Thymus (tissue), 11 donors: ENCODE data around the gene MRAS. TPM values are rescaled to one million over a fixed set of nuclear protein-coding genes. Genes with fewer than 3 reads are reported as not detected.

Experiments
- DNase-seq, 9 donors: peaks; one replicate each; pipeline ENCODE4 v3.0.0-alpha.2; 2013; ENCODE audit warnings: low spot score in 9 of 9, low read depth in 6 of 9, missing footprints in 1 of 9
- H3K27ac ChIP-seq, 2 donors: one replicate each; pipeline ENCODE4 v1.5.1; 2013; ENCODE audit warnings: control low read depth in 1 of 2, low read depth in 1 of 2, low read length in 1 of 2, mild to moderate bottlenecking in 1 of 2, moderate library complexity in 1 of 2
- H3K27me3 ChIP-seq, 2 donors: one replicate each; pipeline ENCODE4 v1.5.1; 2013; ENCODE audit warnings: low read length in 1 of 2; ENCODE audit not compliant: control insufficient read depth in 2 of 2, insufficient read depth in 1 of 2
- H3K36me3 ChIP-seq, 2 donors: one replicate each; pipeline ENCODE4 v1.5.1; 2013; ENCODE audit warnings: low read length in 1 of 2, mild to moderate bottlenecking in 1 of 2, moderate library complexity in 1 of 2; ENCODE audit not compliant: control insufficient read depth in 2 of 2, insufficient read depth in 2 of 2
- H3K4me1 ChIP-seq, 2 donors: one replicate each; pipeline ENCODE4 v1.5.1; 2013; ENCODE audit warnings: low read length in 2 of 2; ENCODE audit not compliant: control insufficient read depth in 2 of 2, insufficient read depth in 2 of 2
- H3K4me3 ChIP-seq, 2 donors: one replicate each; pipeline ENCODE4 v1.5.1; 2013; ENCODE audit warnings: low read length in 2 of 2, control low read depth in 1 of 2, mild to moderate bottlenecking in 1 of 2
- H3K9me3 ChIP-seq, 2 donors: one replicate each; pipeline ENCODE4 v1.5.1; 2013; ENCODE audit warnings: low read length in 1 of 2, mild to moderate bottlenecking in 1 of 2; ENCODE audit not compliant: control insufficient read depth in 2 of 2, insufficient read depth in 1 of 2
- WGBS: extraction: QIAGEN DNeasy Blood & Tissue Kit; methylation state at CpG from one replicate; pipeline ENCODE4 v1.1.7; 2013; 5-methylcytosine and 5-hydroxymethylcytosine counted together
- polyA plus RNA-seq: library from polyadenylated mRNA; stranded (reverse); fragments of 200-250 nt; gene quantifications from one replicate; pipeline ENCODE4 v1.2.3, GENCODE V29; 2013
- total RNA-seq: library from RNA; stranded (reverse); fragments of 120-200 nt; gene quantifications from one replicate; pipeline ENCODE4 v1.2.4, GENCODE V29; 2013
- donor health status: healthy.

MRAS gene
- total and polyA plus RNA-seq, 2 donors = 4.7 to 11.7 TPM

DNA sequence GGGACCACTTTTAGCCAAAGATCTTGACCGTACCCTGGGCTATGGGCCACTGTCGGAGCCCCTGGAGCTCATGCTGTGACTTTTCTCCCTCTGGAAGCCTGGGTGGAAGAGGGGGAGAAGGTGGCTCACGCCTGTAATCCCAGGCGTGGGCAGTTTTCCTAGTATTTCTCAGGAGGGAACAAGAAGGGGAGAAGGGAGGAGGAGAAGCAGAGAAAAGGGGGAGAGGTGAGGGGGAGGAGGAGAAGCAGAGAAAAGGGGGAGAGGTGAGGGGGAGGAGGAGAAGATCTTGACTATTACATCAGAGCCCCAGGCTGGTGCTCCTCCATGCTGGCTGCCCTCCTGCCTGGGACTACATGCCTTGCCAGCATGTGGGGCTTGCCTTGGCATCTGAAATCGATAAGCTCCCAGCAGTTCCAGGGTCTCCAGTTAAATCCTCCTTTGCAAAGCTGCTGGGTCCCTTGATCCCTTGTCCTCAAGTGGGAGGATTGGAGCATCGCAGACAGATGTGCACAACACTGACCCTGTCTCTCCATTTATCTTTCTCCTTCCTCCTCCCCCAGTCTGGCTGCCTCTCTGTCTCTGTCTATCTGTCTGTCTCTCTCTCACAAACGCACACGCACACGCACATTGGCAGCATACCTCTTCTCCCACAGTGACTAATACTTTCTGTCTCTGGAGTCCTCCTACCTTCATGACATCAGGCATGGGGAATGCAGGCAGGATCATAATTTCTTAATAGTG is 41.6 kb downstream of the MRAS start:
- Histone ChIP-seq H3K4me3 (no peak overlapping the region), H3K36me3 (no peaks in the 10 kb centered on the region), H3K27me3 (no peaks in the 10 kb centered on the region), H3K9me3 (no peaks in the 10 kb centered on the region), H3K27ac (no peak overlapping the region), H3K4me1 (no peaks in the 10 kb centered on the region)
- DNase-seq = no peak
- 94% methylated on average over 9 of the region's 9 CpGs for WGBS

- WGBS = 91% methylated on average over 2 of the region's 2 CpGs
- Histone ChIP-seq H3K9me3 (no peaks in the 10 kb centered on the region), H3K27me3 (no peaks in the 10 kb centered on the region), H3K27ac (no peak overlapping the region), H3K4me1 (no peaks in the 10 kb centered on the region), H3K36me3 (no peaks in the 10 kb centered on the region), H3K4me3 (no peak overlapping the region)
- DNase-seq = no peak
Observed at GRCh38 chr3:138390582-138390932, 42.2 kb downstream of the MRAS start.

GRCh38 chr3:138394156-138394555 is 45.8 kb downstream of the MRAS start:
- H3K9me3 ChIP-seq = no peaks in the 10 kb centered on the region
- H3K27ac ChIP-seq = no peak overlapping the region
- no peak overlapping the region for H3K4me3 ChIP-seq

GRCh38 chr3:138394686-138395085 is 46.3 kb downstream of the MRAS start:
- H3K27ac ChIP-seq = no peak overlapping the region
- no peaks in the 10 kb centered on the region for H3K27me3 ChIP-seq
- H3K4me1 ChIP-seq = no peaks in the 10 kb centered on the region
- WGBS = 98% methylated on average over 5 of the region's 5 CpGs
- H3K9me3 ChIP-seq = no peaks in the 10 kb centered on the region
- no peak for DNase-seq
- H3K36me3 ChIP-seq = no peaks in the 10 kb centered on the region
- no peak overlapping the region for H3K4me3 ChIP-seq

More at GRCh38 chr3:138394156-138394555, 45.8 kb downstream of the MRAS start:
- Histone ChIP-seq H3K27me3 (no peaks in the 10 kb centered on the region), H3K4me1 (no peaks in the 10 kb centered on the region), H3K36me3 (no peaks in the 10 kb centered on the region)
- 95% methylated on average over 4 of the region's 4 CpGs for WGBS
- no peak for DNase-seq

GRCh38 chr3:138395865-138396751 is 47.7 kb downstream of the MRAS start:
- H3K27ac ChIP-seq = no peak overlapping the region
- no peak overlapping the region for H3K4me3 ChIP-seq
- no peaks in the 10 kb centered on the region for H3K4me1 ChIP-seq
- no peaks in the 10 kb centered on the region for H3K27me3 ChIP-seq
- H3K36me3 ChIP-seq = no peaks in the 10 kb centered on the region
- DNase-seq = no peak
- WGBS = 92% methylated on average over 12 of the region's 12 CpGs
- H3K9me3 ChIP-seq = no peaks in the 10 kb centered on the region

DNA sequence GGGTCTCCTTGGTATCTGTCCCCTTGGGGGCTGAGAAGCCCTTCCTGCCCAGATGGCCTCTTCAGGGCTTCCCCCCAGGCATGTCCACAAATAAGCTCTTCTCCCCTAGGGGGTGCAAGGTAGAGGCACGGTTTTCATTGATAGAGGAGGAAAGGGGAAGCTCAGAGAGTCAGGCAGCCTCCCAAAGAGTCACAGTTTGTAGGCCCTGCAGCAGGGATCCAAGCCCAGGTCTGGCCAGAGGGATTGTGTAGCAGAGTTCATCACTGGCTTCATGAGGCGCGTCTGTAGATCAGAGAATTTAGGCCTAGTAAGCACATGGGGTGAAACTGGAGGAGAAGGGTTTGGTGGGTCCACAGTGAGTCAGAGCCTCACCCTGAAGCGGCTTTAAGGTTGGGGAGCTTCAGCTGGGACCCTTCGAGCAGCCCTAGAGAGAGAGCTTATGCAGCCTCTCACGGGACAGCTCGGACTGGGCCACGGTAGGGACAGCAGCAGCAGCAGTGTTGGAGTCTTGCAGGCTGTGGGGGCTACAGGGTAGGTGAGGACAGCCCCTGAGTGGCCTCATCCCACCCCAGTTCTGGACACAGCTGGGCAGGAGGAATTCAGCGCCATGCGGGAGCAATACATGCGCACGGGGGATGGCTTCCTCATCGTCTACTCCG is 48.5 kb downstream of the MRAS start:
- no peak overlapping the region for H3K4me3 ChIP-seq
- no peaks in the 10 kb centered on the region for H3K27me3 ChIP-seq
- no peaks in the 10 kb centered on the region for H3K9me3 ChIP-seq
- H3K4me1 ChIP-seq = no peaks in the 10 kb centered on the region
- DNase-seq = no peak
- no peaks in the 10 kb centered on the region for H3K36me3 ChIP-seq
- H3K27ac ChIP-seq = no peak overlapping the region
- 93% methylated on average over 14 of the region's 14 CpGs for WGBS

DNA sequence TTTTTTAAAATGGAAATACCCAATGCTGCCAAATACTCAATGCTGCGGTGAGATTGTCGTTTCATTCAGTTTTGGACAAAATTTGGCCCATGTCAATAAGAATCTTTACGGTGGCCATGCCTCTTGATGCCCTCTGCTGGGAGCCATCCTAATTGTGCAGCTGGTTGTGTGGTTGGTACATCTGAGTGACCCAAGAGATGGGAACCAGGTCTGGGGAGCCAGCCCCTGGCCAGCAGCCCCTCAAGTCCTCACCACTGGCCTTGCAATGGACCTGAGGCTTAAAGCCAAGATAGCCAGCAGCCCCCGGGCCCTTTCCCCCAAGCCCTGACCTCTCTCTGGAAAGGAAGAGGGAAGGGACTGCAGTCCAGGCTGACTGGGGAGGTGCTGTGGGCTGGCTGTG is 49.6 kb downstream of the MRAS start:
- no peaks in the 10 kb centered on the region for H3K9me3 ChIP-seq
- no peaks in the 10 kb centered on the region for H3K36me3 ChIP-seq
- no peak for DNase-seq
- H3K4me3 ChIP-seq = no peak overlapping the region
- 99% methylated on average over 4 of the region's 4 CpGs for WGBS
- H3K27me3 ChIP-seq = no peaks in the 10 kb centered on the region
- H3K27ac ChIP-seq = no peak overlapping the region
- H3K4me1 ChIP-seq = no peaks in the 10 kb centered on the region

DNA sequence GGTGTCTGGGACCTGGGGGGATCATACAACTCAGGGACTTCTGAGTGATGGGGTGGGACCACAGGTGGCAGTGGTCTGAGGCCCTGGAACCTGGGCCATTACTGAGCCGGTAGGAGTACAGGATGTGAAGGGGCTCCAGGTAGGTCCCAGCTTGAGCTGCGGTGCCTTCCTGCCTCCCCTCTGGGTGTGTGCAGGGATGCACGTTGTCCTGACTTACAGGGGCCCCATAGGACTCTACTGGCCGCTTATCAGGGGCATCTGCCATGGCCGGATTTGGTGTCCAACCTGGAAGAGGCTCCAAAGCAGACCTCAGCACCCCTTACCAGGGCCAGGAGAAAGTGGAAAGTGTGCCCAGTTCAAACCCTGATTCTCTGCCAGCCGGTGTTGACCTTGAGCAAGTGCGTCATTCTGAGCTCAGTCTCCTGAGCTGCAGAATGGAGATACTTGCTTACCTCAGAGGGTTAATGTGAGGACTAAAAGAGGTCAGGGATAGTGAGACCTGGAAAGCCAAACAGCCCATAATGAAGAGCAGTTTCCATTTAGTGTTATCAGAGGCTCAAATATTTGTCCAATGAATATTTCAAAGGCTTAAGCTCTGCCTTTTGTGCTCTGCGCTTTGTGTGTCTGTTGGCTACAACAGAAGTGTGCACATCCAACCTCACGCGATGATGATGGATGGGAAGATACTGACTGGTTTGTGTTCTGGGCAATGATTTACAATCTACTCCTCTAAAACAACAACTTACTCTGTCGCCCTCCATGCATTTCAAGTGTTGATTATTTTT is 50.6 kb downstream of the MRAS start:
- Histone ChIP-seq H3K36me3 (no peaks in the 10 kb centered on the region), H3K4me1 (no peaks in the 10 kb centered on the region), H3K27ac (no peak overlapping the region), H3K27me3 (no peaks in the 10 kb centered on the region), H3K9me3 (no peaks in the 10 kb centered on the region), H3K4me3 (no peak overlapping the region)
- WGBS = 96% methylated on average over 11 of the region's 11 CpGs
- DNase-seq = no peak
